ENCODE data around the gene WWC2. TPM values are rescaled to one million over a fixed set of nuclear protein-coding genes. Genes with fewer than 3 reads are reported as not detected.

Gene WWC2
- total and polyA plus RNA-seq, 10 donors = 1.4 to 32.0 (median 19.3) TPM

- no peak overlapping the region for H3K4me3 ChIP-seq
- DNase-seq = peak; percentile 66
- intact Hi-C loops (cut with DNase I; ENCODE audit: low total_unique reads) = no loop called here
- peaks cover 0 to 4% (median 0%) of the 10 kb centered on the region in 7 donors for H3K27me3 ChIP-seq (replicated peaks in 1 of 7)
- no peaks in the 10 kb centered on the region for H3K9me3 ChIP-seq
- no peaks in the 10 kb centered on the region for H3K36me3 ChIP-seq
- WGBS, 5 donors = 84 to 86% (median 85%) methylated on average over 20 of the region's 20 CpGs
- H3K27ac ChIP-seq = no peak overlapping the region
- no peaks in the 10 kb centered on the region for H3K4me1 ChIP-seq
- no peak for TF ChIP-seq POLR2A (IDR thresholded peaks at IDR 0.05)
- no peak for TF ChIP-seq CTCF (IDR thresholded peaks at IDR 0.05 in 8 of 11, conservative IDR thresholded peaks at IDR 0.05 in 3 of 11)
- no peak for TF ChIP-seq POLR2AphosphoS5 (IDR thresholded peaks at IDR 0.05)
Measured at GRCh38 chr4:183356173-183356830, 257.2 kb downstream of the WWC2 start.

GRCh38 chr4:183356931-183357675, 258.0 kb downstream of the WWC2 start:
- TF ChIP-seq CTCF (IDR thresholded peaks at IDR 0.05 in 8 of 11, conservative IDR thresholded peaks at IDR 0.05 in 3 of 11) (no peak), POLR2A (IDR thresholded peaks at IDR 0.05) (no peak), POLR2AphosphoS5 (IDR thresholded peaks at IDR 0.05) (no peak)
- Histone ChIP-seq H3K27me3 (replicated peaks in 1 of 7) (no peaks in the 10 kb centered on the region), H3K9me3 (no peaks in the 10 kb centered on the region), H3K4me3 (no peak overlapping the region), H3K27ac (no peak overlapping the region), H3K36me3 (no peaks in the 10 kb centered on the region), H3K4me1 (no peaks in the 10 kb centered on the region)
- WGBS, 5 donors = 85 to 93% (median 89%) methylated on average over 18 to 20 of the region's 20 CpGs
- DNase-seq = peak; percentile 52
- intact Hi-C loops (cut with DNase I; ENCODE audit: low total_unique reads) = no loop called here

- Histone ChIP-seq H3K27ac (no peak overlapping the region), H3K36me3 (no peaks in the 10 kb centered on the region), H3K4me3 (no peak overlapping the region), H3K9me3 (no peaks in the 10 kb centered on the region), H3K4me1 (no peaks in the 10 kb centered on the region), H3K27me3 (replicated peaks in 1 of 7) (peaks cover 0 to 2% (median 0%) of the 10 kb centered on the region in 7 donors)
- no peak for TF ChIP-seq POLR2A (IDR thresholded peaks at IDR 0.05)
- TF ChIP-seq CTCF (IDR thresholded peaks at IDR 0.05 in 8 of 11, conservative IDR thresholded peaks at IDR 0.05 in 3 of 11) = no peak
- TF ChIP-seq POLR2AphosphoS5 (IDR thresholded peaks at IDR 0.05) = no peak
- intact Hi-C loops (cut with DNase I; ENCODE audit: low total_unique reads) = no loop called here
- DNase-seq = no peak
- WGBS, 5 donors = 88 to 93% (median 90%) methylated on average over 13 of the region's 13 CpGs
Measured at GRCh38 chr4:183358215-183358755, 259.2 kb downstream of the WWC2 start.
